ENCODE results near the gene MSL2.
"Not testable (repeated sequence)": the region's sequence is repeated elsewhere in the genome, so short reads cannot be mapped to it uniquely, and the experiment has no call there.

MSL2 gene

DNA sequence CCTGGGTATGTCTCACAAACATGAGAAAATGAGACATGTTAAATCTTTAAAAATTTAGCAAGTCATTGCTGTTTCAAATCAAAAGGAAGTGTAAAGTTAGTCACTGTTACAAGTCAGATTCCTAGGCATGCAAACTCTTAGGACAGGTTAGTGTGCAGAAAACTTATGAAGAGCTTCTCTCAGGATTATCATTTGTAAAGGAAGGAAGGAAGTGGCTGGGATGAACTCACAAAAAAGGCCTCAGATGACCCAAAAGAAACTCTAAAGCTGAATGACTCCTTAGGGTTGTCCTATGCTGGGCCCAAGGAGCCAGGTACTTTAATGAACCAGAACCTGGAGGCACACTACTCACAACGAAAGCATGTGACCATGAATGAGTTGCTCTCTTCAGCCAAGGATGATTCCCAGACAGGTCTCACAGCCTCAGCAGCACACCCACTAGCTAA is 25.0 kb downstream of the MSL2 start:
- peaks cover 25% of the 10 kb centered on the region for H3K4me1 ChIP-seq (ENCODE audit: low read depth, poor library complexity, severe bottlenecking)
- no peak overlapping the region for H3K4me3 ChIP-seq (IDR thresholded peaks at IDR 0.05; ENCODE audit: insufficient read depth, low read depth, low read length)
- H3K4me2 ChIP-seq: no peak overlapping the region
- H2AFZ ChIP-seq (ENCODE audit: low read depth): no peak overlapping the region
- H3K9ac ChIP-seq: no peak overlapping the region
- no peaks in the 10 kb centered on the region for H3K36me3 ChIP-seq (ENCODE audit: insufficient read depth)
- peaks cover 91% of the 10 kb centered on the region for H4K20me1 ChIP-seq (ENCODE audit: insufficient read depth)
- H3K79me2 ChIP-seq (ENCODE audit: insufficient read depth, low read depth): peaks cover 99% of the 10 kb centered on the region
- TF ChIP-seq, protein P1, sequence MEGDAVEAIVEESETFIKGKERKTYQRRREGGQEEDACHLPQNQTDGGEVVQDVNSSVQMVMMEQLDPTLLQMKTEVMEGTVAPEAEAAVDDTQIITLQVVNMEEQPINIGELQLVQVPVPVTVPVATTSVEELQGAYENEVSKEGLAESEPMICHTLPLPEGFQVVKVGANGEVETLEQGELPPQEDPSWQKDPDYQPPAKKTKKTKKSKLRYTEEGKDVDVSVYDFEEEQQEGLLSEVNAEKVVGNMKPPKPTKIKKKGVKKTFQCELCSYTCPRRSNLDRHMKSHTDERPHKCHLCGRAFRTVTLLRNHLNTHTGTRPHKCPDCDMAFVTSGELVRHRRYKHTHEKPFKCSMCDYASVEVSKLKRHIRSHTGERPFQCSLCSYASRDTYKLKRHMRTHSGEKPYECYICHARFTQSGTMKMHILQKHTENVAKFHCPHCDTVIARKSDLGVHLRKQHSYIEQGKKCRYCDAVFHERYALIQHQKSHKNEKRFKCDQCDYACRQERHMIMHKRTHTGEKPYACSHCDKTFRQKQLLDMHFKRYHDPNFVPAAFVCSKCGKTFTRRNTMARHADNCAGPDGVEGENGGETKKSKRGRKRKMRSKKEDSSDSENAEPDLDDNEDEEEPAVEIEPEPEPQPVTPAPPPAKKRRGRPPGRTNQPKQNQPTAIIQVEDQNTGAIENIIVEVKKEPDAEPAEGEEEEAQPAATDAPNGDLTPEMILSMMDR (conservative IDR thresholded peaks at IDR 0.05; ENCODE audit: low read depth, low read length): no peak
- H3K27me3 ChIP-seq (ENCODE audit: insufficient read depth, low read depth): no peaks in the 10 kb centered on the region
- no peak overlapping the region; the same call in 1 of the 2 replicates for H3K27ac ChIP-seq

DNA sequence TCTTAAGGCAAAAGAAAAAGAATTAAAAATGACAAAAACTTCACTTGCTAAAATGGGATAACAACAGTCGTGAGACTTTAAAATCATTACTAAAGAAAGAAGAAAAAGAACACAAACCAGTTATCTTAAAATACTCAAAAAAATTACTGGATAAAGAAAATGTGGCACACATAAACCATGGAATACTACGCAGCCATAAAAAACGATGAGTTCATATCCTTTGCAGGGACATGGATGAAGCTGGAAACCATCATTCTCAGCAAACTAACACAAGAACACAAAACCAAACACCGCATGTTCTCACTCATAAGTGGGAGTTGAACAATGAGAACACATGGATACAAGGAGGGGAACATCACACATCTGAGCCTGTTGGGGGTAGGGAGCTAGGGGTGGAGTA is 27.9 kb downstream of the MSL2 start:
- Histone ChIP-seq H3K79me2 (ENCODE audit: insufficient read depth, low read depth) (peaks cover 99% of the 10 kb centered on the region), H4K20me1 (ENCODE audit: insufficient read depth) (peaks cover 84% of the 10 kb centered on the region), H3K4me1 (ENCODE audit: low read depth, poor library complexity, severe bottlenecking) (peaks cover 42% of the 10 kb centered on the region)
- not testable (repeated sequence) for H3K36me3 ChIP-seq (ENCODE audit: insufficient read depth); H3K27me3 ChIP-seq (ENCODE audit: insufficient read depth, low read depth); H3K4me3 ChIP-seq (IDR thresholded peaks at IDR 0.05; ENCODE audit: insufficient read depth, low read depth, low read length); H3K27ac ChIP-seq; H2AFZ ChIP-seq (ENCODE audit: low read depth); H3K4me2 ChIP-seq; H3K9ac ChIP-seq

DNA sequence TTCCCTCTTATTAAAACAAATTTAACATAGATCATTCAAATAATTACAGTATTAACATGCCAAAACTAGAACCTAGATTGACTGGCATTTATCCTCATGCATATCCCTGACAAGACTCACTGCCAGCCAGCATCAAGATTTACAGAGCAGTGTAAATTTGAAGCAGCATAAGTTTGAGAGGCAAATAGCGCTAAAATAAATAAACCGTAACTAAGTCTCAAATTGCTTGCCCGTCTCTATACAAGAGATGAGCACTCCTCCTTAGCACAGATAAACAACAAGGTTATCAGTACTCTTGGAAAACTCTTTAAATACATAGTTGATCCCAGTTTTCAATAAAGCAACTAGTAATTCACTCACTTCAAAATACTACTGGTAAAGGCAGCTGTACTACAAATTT is 29.6 kb downstream of the MSL2 start:
- Histone ChIP-seq H3K27ac (no peak overlapping the region), H3K4me1 (ENCODE audit: low read depth, poor library complexity, severe bottlenecking) (peaks cover 35% of the 10 kb centered on the region), H3K36me3 (ENCODE audit: insufficient read depth) (no peaks in the 10 kb centered on the region), H3K9ac (no peak overlapping the region), H4K20me1 (ENCODE audit: insufficient read depth) (peaks cover 81% of the 10 kb centered on the region), H3K79me2 (ENCODE audit: insufficient read depth, low read depth) (peaks cover 99% of the 10 kb centered on the region), H2AFZ (ENCODE audit: low read depth) (no peak overlapping the region), H3K4me3 (IDR thresholded peaks at IDR 0.05; ENCODE audit: insufficient read depth, low read depth, low read length) (no peak overlapping the region), H3K27me3 (ENCODE audit: insufficient read depth, low read depth) (no peaks in the 10 kb centered on the region), H3K4me2 (no peak overlapping the region)
- TF ChIP-seq, protein P1 (conservative IDR thresholded peaks at IDR 0.05; ENCODE audit: low read depth, low read length): no peak

DNA sequence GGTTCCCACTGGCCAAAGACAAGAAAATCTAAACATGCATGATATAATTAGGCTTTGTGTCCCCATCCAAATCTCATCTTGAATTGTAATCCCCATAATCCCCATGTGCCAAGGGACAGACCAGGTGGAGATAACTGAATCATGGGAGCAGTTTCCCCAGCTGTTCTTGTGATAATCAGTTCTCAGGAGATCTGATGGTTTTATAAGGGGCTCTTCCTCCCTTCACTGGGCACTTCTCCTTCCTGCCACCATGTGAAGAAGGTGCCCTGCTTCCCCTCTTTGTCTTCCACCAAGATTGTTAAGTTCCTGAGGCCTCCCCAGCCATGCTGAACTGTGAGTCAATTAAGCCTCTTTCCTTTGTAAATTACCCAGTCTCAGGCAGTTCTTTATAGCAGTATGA is 32.5 kb downstream of the MSL2 start:
- H3K36me3 ChIP-seq (ENCODE audit: insufficient read depth); H3K27me3 ChIP-seq (ENCODE audit: insufficient read depth, low read depth); H2AFZ ChIP-seq (ENCODE audit: low read depth); H3K4me2 ChIP-seq; H3K9ac ChIP-seq; H3K4me3 ChIP-seq (IDR thresholded peaks at IDR 0.05; ENCODE audit: insufficient read depth, low read depth, low read length); H3K27ac ChIP-seq: not testable (repeated sequence)
- Histone ChIP-seq H3K79me2 (ENCODE audit: insufficient read depth, low read depth) (peaks cover 99% of the 10 kb centered on the region), H3K4me1 (ENCODE audit: low read depth, poor library complexity, severe bottlenecking) (peaks cover 39% of the 10 kb centered on the region), H4K20me1 (ENCODE audit: insufficient read depth) (peaks cover 78% of the 10 kb centered on the region)

DNA sequence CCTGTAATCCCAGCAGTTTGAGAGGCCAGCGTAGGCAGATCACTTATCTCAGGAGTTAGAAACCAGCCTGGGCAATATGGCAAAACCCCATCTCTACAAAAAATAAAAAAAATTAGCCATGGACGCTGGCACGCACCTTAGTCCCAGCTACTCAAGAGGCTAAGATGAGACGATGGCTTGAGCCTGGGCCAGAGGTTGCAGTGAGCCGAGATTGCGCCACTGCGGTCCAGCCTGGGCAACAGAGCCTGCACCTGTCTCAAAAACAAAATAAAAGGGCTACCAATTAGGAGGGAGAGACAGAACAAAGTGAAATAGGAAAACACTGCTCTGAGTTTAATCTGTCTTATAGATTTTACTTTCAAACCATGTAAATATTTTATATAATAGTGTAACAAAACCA is 33.8 kb downstream of the MSL2 start:
- no peak overlapping the region for H3K27ac ChIP-seq
- peaks cover 79% of the 10 kb centered on the region for H4K20me1 ChIP-seq (ENCODE audit: insufficient read depth)

More for the DNA sequence above, 33.8 kb downstream of the MSL2 start:
- H3K4me3 ChIP-seq (IDR thresholded peaks at IDR 0.05; ENCODE audit: insufficient read depth, low read depth, low read length): no peak overlapping the region
- no peak overlapping the region for H2AFZ ChIP-seq (ENCODE audit: low read depth)
- H3K4me2 ChIP-seq: no peak overlapping the region
- peaks cover 51% of the 10 kb centered on the region for H3K4me1 ChIP-seq (ENCODE audit: low read depth, poor library complexity, severe bottlenecking)
- TF ChIP-seq, protein P1 (conservative IDR thresholded peaks at IDR 0.05; ENCODE audit: low read depth, low read length): no peak
- H3K9ac ChIP-seq: no peak overlapping the region
- no peaks in the 10 kb centered on the region for H3K36me3 ChIP-seq (ENCODE audit: insufficient read depth)
- no peaks in the 10 kb centered on the region for H3K27me3 ChIP-seq (ENCODE audit: insufficient read depth, low read depth)
- peaks cover 99% of the 10 kb centered on the region for H3K79me2 ChIP-seq (ENCODE audit: insufficient read depth, low read depth)
